K562 (cell line): Measurements from ENCODE around the gene CCNK. TPM values are rescaled to one million over a fixed set of nuclear protein-coding genes. Genes with fewer than 3 reads are reported as not detected.

ENCODE experiments used
- ATAC-seq: fragments of 200-7000 bp; cut with Tn5 transposase; 3 replicates; pipeline ENCODE4 v1.9.1; 2020; ENCODE audit warnings: moderate library complexity
- BruUV-seq: library from RNA; stranded (reverse); fragments of 400-500 nt; replicated peaks from 2 replicates; lab custom pipeline; 2021; lab: Mats Ljungman, UMichigan
- CTCF ChIA-PET: fragments of 300-600 bp; formaldehyde crosslinking; extraction: SDS; loops from one replicate; lab custom pipeline; 2021; ENCODE audit warnings: low intra/inter-chr PET ratio; lab: Yijun Ruan, JAX
- POLR2A ChIA-PET: fragments of 300-600, 350-650 bp; sonication (Branson Sonifier 250); formaldehyde crosslinking; extraction: SDS; loops from one replicate; lab custom pipeline; 2021; ENCODE audit warnings: antibody characterized with exemption, inconsistent platforms; lab: Yijun Ruan, JAX
- DNase-seq, 4 experiments: peaks; one replicate each; pipeline versions ENCODE4 v3.0.0 to v3.0.0-alpha.2; 2011 to 2018; ENCODE audit warnings: low spot score in 3 of 4, mixed read lengths in 3 of 4; ENCODE audit errors: extremely low read depth in 1 of 4
- FAIRE-seq: peaks from 2 replicates; lab custom pipeline; 2011; peaks lifted over from hg19 to GRCh38; lab: Jason Lieb, UNC
- H2AFZ ChIP-seq: 2 replicates; pipeline ENCODE4 v1.6.0; 2011; ENCODE audit warnings: low read depth, low read length, control low read depth, inconsistent platforms
- H3K27ac ChIP-seq: fragments of 200-600 bp; 3 replicates; pipeline ENCODE4 v1.8.0; 2011; ENCODE audit warnings: low read depth, mild to moderate bottlenecking, control low read depth, inconsistent platforms, low read length, moderate library complexity, mixed read lengths; ENCODE audit errors: extremely low read depth
- H3K27me3 ChIP-seq, 2 experiments: fragments of 300-600 bp in 1 of 2; 2 replicates in 1 of 2; 3 replicates in 1 of 2; pipeline versions ENCODE4 v1.6.0 to v1.8.0; 2011; ENCODE audit warnings: inconsistent platforms in 2 of 2, low read length in 2 of 2, mild to moderate bottlenecking in 1 of 2, mixed read lengths in 1 of 2, moderate library complexity in 1 of 2; ENCODE audit not compliant: control insufficient read depth in 2 of 2, insufficient read depth in 2 of 2
- H3K36me3 ChIP-seq: fragments of 300-600 bp; 3 replicates; pipeline ENCODE4 v1.8.0; 2011; ENCODE audit warnings: mild to moderate bottlenecking, low read length, inconsistent platforms; ENCODE audit not compliant: control insufficient read depth, insufficient read depth
- H3K4me1 ChIP-seq, 2 experiments: fragments of 200-600 bp in 1 of 2; replicated peaks in 1 of 2; 2 replicates in 1 of 2; 3 replicates in 1 of 2; pipeline versions ENCODE4 v1.5.1 to v1.8.0; 2011; ENCODE audit warnings: inconsistent platforms in 2 of 2, low read length in 2 of 2, mild to moderate bottlenecking in 1 of 2, mixed read lengths in 1 of 2, moderate library complexity in 1 of 2; ENCODE audit not compliant: control insufficient read depth in 2 of 2, insufficient read depth in 2 of 2
- H3K4me2 ChIP-seq: 2 replicates; pipeline ENCODE4 v1.6.1; 2011; ENCODE audit warnings: low read length, control low read depth, inconsistent platforms, mixed read lengths; ENCODE audit not compliant: insufficient read depth
- H3K4me3 ChIP-seq: fragments of 200-600 bp; sonication (generic), shearing (Covaris generic); 2 replicates; pipeline ENCODE4 v1.5.1; 2016; ENCODE audit warnings: control low read depth, inconsistent platforms
- H3K79me2 ChIP-seq: fragments of 200-600 bp; 3 replicates; pipeline ENCODE4 v1.8.0; 2011; ENCODE audit warnings: low read length, inconsistent platforms; ENCODE audit not compliant: control insufficient read depth, insufficient read depth
- H3K9ac ChIP-seq, 2 experiments: 2 replicates each; pipeline versions ENCODE4 v1.6.0 to v1.6.1; 2011; ENCODE audit warnings: low read depth in 2 of 2, low read length in 2 of 2, control low read depth in 1 of 2, inconsistent platforms in 1 of 2, mild to moderate bottlenecking in 1 of 2, mixed read lengths in 1 of 2; ENCODE audit not compliant: insufficient read depth in 1 of 2
- H3K9me1 ChIP-seq: one replicate; pipeline ENCODE4 v1.6.0; 2011; ENCODE audit warnings: inconsistent platforms, mild to moderate bottlenecking, low read length, moderate library complexity; ENCODE audit not compliant: control insufficient read depth, insufficient read depth
- H3K9me3 ChIP-seq: replicated peaks from 2 replicates; pipeline ENCODE4 v1.5.1; 2011; ENCODE audit warnings: low read depth, low read length, inconsistent platforms; ENCODE audit not compliant: control insufficient read depth, insufficient read depth
- H4K20me1 ChIP-seq: replicated peaks from 2 replicates; pipeline ENCODE4 v1.6.1; 2011; ENCODE audit warnings: low read length, inconsistent platforms, mixed read lengths; ENCODE audit not compliant: control insufficient read depth, insufficient read depth
- CTCF ChIP-seq, 3 experiments: IDR thresholded peaks in 2 of 3; conservative IDR thresholded peaks in 1 of 3; 2 replicates each; pipeline ENCODE4 v1.5.1; 2011 to 2012; ENCODE audit warnings: low read length in 3 of 3, mild to moderate bottlenecking in 3 of 3, control low read depth in 2 of 3, improper control_type of control experiment in 1 of 3, inconsistent platforms in 1 of 3, low read depth in 1 of 3, mixed read lengths in 1 of 3, moderate library complexity in 1 of 3; ENCODE audit not compliant: insufficient read depth in 2 of 3
- NCOA1 ChIP-seq: fragments of 450-650 bp; IDR thresholded peaks from 2 replicates; pipeline ENCODE4 v1.6.1; 2016; ENCODE audit warnings: low read depth
- RAD21 ChIP-seq, 2 experiments: fragments of 250-450 bp in 1 of 2; fragments of 450-650 bp in 1 of 2; sonication (Bioruptor Pico) in 1 of 2; formaldehyde crosslinking in 1 of 2; IDR thresholded peaks in 1 of 2; conservative IDR thresholded peaks in 1 of 2; 2 replicates each; pipeline versions ENCODE4 v1.4.0 to v1.8.0; 2020 to 2022; ENCODE audit warnings: mild to moderate bottlenecking in 2 of 2, moderate library complexity in 1 of 2
- TAF9B ChIP-seq: fragments of 450-650 bp; IDR thresholded peaks from 2 replicates; pipeline ENCODE4 v1.6.1; 2018; ENCODE audit warnings: mild to moderate bottlenecking; ENCODE audit not compliant: partially characterized antibody
- WGBS: fragments of 100-300 bp; shearing (Covaris generic); methylation state at CpG from one replicate; pipeline ENCODE4 v1.1.6; 2016; ENCODE audit warnings: low coverage, mixed read lengths; ENCODE audit not compliant: insufficient coverage; ENCODE audit errors: missing lambda C conversion rate; 5-methylcytosine and 5-hydroxymethylcytosine counted together
- in situ Hi-C: fragments of 300-500 bp; cut with MboI; formaldehyde crosslinking; loops from 4 replicates; pipeline ENCODE4 v1.15.0; 2018; ENCODE audit warnings: inconsistent platforms, mixed read lengths
- intact Hi-C: fragments of 100-400 bp; cut with micrococcal nuclease; formaldehyde crosslinking; loops from 2 replicates; pipeline ENCODE4 v1.14.2; 2022
- polyA plus RNA-seq, 8 experiments: library from polyadenylated mRNA; depleted of rRNA in 4 of 8; stranded (reverse) in 5 of 8; unstranded in 3 of 8; fragments of >200 nt; fragmentation: Nextera tagmentation in 2 of 8; fragmentation: Illumina TruSeq in 1 of 8; extraction: Ambion mirVana in 2 of 8; extraction: Trizol in 1 of 8; gene quantifications; 2 replicates each; pipeline versions ENCODE4 v1.2.1 to v1.2.3, GENCODE V29; 2011 to 2014; ENCODE audit warnings: inconsistent platforms in 1 of 8, missing spikeins in 1 of 8
- total RNA-seq, 7 experiments: library from RNA; depleted of rRNA in 6 of 7; stranded (reverse); fragments of >200 nt in 6 of 7; fragmentation: Illumina TruSeq in 2 of 7; extraction: Trizol in 2 of 7; gene quantifications; 2 replicates each; pipeline versions ENCODE4 v1.2.1 to v1.2.3, GENCODE V29; 2011 to 2021; ENCODE audit warnings: low replicate concordance in 1 of 7

Gene CCNK
- total and polyA plus RNA-seq, 9 of the 15 experiments (the other 6 are each of a cell fraction or from before 2014, with no cell fraction given), result 5.8 to 84.2 (median 16.4) TPM

- TF ChIP-seq CTCF (IDR thresholded peaks at IDR 0.05 in 2 of 3, conservative IDR thresholded peaks at IDR 0.05 in 1 of 3; ENCODE audit: insufficient read depth in 2 of 3, low read depth in 1 of 3, low read length in 3 of 3) (peak in 2 of 3 experiments; percentile 41 to 44; a peak in 3 of 6 replicates), RAD21 (CRISPR knock-in tag; conservative IDR thresholded peaks at IDR 0.05 in 1 of 2, IDR thresholded peaks at IDR 0.05 in 1 of 2) (peak in 1 of 2 experiments; percentile 59; a peak in 2 of 4 replicates), TAF9B (no peak)
These were observed 43.8 kb downstream of the CCNK start (continued) for GRCh38 chr14:99524804-99525698.

GRCh38 chr14:99525699-99526080 is 44.5 kb downstream of the CCNK start:
- no peak for FAIRE-seq
- ChIA-PET POLR2A (interaction anchor here (0.5 to 1.2 kb wide), 4 partner anchors 10 to 20 kb away, joined by 3 to 4 read pairs (median 3); no protein-coding TSS in a partner anchor), CTCF (no interaction called here)
- no peak overlapping the region for H3K27ac ChIP-seq
- no peak overlapping the region; a peak in 1 of 4 replicates for H3K9ac ChIP-seq
- H3K9me1 ChIP-seq, result no peaks in the 10 kb centered on the region
- H3K36me3 ChIP-seq, result no peaks in the 10 kb centered on the region
- H3K27me3 ChIP-seq, result no peaks in the 10 kb centered on the region
- no peak overlapping the region for H2AFZ ChIP-seq
- no peaks in the 10 kb centered on the region for H3K79me2 ChIP-seq
- no peak for ATAC-seq
- DNase-seq, result no peak
- intact Hi-C loops, result no loop called here
- H3K4me2 ChIP-seq, result no peak overlapping the region
- H3K9me3 ChIP-seq, result no peaks in the 10 kb centered on the region
- no peaks in the 10 kb centered on the region; the same call in 1 of the 2 replicates for H4K20me1 ChIP-seq
- BruUV-seq, result no TSS peak
- H3K4me1 ChIP-seq, result peaks cover 11 to 48% of the 10 kb centered on the region in 2 experiments
- TF ChIP-seq NCOA1, result no peak
- in situ Hi-C loops, result loop anchor here (10.0 kb wide), 1 partner anchor 359 kb away; no protein-coding TSS in a partner anchor
- H3K4me3 ChIP-seq, result no peak overlapping the region
- 42% methylated on average over 2 of the region's 12 CpGs for WGBS
